Measurements from ENCODE around the gene MAD1L1. TPM values are rescaled to one million over a fixed set of nuclear protein-coding genes. Genes with fewer than 3 reads are reported as not detected.

MAD1L1 gene
- total and polyA plus RNA-seq, 2 of the 8 experiments (the other 6 are each of a cell fraction or from before 2014, with no cell fraction given): 40.4 to 44.6 TPM

DNA sequence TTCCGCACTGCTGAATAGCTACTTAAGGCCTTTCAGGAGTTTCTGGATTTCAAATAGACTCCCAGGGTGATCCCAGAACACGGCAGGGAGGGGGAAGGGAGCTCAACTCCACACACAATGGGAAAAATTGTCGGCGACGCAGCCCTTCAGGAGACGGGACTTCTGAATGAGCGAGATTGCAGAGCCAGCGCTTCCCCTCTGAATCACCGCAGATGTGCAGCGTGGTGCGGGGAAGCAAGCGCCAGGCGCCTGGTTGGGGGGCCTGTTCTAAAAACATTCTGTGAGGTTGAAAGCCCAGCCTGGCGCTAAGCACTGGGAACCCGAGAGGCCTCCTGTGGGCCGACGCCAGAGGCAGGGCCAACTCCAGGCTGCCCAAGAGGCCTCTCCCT lies 163.3 kb downstream of the MAD1L1 start:
- peaks cover 0 to 4% of the 10 kb centered on the region in 2 experiments for H4K20me1 ChIP-seq (replicated peaks in 1 of 2; ENCODE audit: control insufficient read depth in 1 of 2, insufficient read depth in 2 of 2, low read length in 2 of 2)
- no peak overlapping the region for H3K56ac ChIP-seq (replicated peaks; ENCODE audit: insufficient read length, low read depth, low read length)
- H3K27me3 ChIP-seq (replicated peaks in 1 of 4; ENCODE audit: control insufficient read depth in 3 of 4, extremely low read depth in 1 of 4, insufficient read depth in 3 of 4, low read length in 3 of 4): no peaks in the 10 kb centered on the region
- H3K4ac ChIP-seq (replicated peaks; ENCODE audit: insufficient read length, low read depth, low read length): no peak overlapping the region
- 92% methylated on average over 17 of the region's 17 CpGs; no CpG with 5 or more reads in 1 of the 2 experiments for WGBS, 2 experiments (ENCODE audit: extremely low coverage in 1 of 2, insufficient coverage in 1 of 2, insufficient read length in 1 of 2, insufficient replicate concordance in 2 of 2, low coverage in 1 of 2, low lambda C conversion rate in 2 of 2, missing lambda C conversion rate in 1 of 2)
- no peaks in the 10 kb centered on the region for H3K9me3 ChIP-seq (ENCODE audit: insufficient read depth in 2 of 2, low read depth in 1 of 2, low read length in 1 of 2)
- ChIA-PET CTCF (ENCODE audit: partially characterized antibody) (interaction anchor here (0.6 to 1.9 kb wide), 8 partner anchors 9 to 398 kb away, joined by 3 to 5 read pairs (median 4); no protein-coding TSS in a partner anchor), POLR2A (ENCODE audit: partially characterized antibody) (no interaction called here)
- no peak overlapping the region for H3K18ac ChIP-seq (ENCODE audit: extremely low read depth, low read length)
- no peak overlapping the region for H3K4me2 ChIP-seq (ENCODE audit: insufficient read depth in 1 of 2, low read depth in 2 of 2, low read length in 2 of 2)
- no peak overlapping the region for H2BK12ac ChIP-seq (ENCODE audit: low read depth, low read length)
- FAIRE-seq (no peak), DNase-seq (ENCODE audit: low read depth in 1 of 2, low spot score in 2 of 2) (no peak)
- no peak overlapping the region for H2BK120ac ChIP-seq (replicated peaks; ENCODE audit: low read depth, low read length)
- H4K91ac ChIP-seq (replicated peaks; ENCODE audit: insufficient read length, low read length): no peak overlapping the region
- no peaks in the 10 kb centered on the region; a peak in 2 of 7 replicates for H3K4me1 ChIP-seq (replicated peaks in 1 of 4; ENCODE audit: control insufficient read depth in 3 of 4, insufficient read depth in 4 of 4, low read length in 3 of 4)
- no peak overlapping the region for H2BK5ac ChIP-seq (ENCODE audit: low read depth, low read length)
- no peak overlapping the region for H3K4me3 ChIP-seq (ENCODE audit: extremely low read depth in 1 of 4, insufficient read depth in 2 of 4, low read depth in 3 of 4, low read length in 4 of 4)
- H3K23me2 ChIP-seq (ENCODE audit: low read depth, low read length): no peaks in the 10 kb centered on the region
- no peak overlapping the region for H3K9ac ChIP-seq (replicated peaks in 1 of 4; ENCODE audit: extremely low read depth in 1 of 4, low read depth in 3 of 4, low read length in 3 of 4)
- H3K79me1 ChIP-seq (ENCODE audit: low read depth, low read length): no peaks in the 10 kb centered on the region; the same call in 1 of the 2 replicates
- H3K79me2 ChIP-seq (ENCODE audit: control insufficient read depth in 1 of 2, insufficient read depth in 2 of 2, low read length in 2 of 2): no peaks in the 10 kb centered on the region
- H4K5ac ChIP-seq (ENCODE audit: insufficient read length, low read depth, low read length): no peak overlapping the region
- H2AFZ ChIP-seq (ENCODE audit: low read length): no peak overlapping the region
- H2BK20ac ChIP-seq (ENCODE audit: low read length): no peak overlapping the region
- H4K8ac ChIP-seq (ENCODE audit: extremely low read depth, insufficient read depth, low read length): no peak overlapping the region
- H2BK15ac ChIP-seq (ENCODE audit: low read length): no peak overlapping the region
- H3K27ac ChIP-seq (ENCODE audit: low read depth, low read length): no peak overlapping the region
- H3K14ac ChIP-seq (ENCODE audit: insufficient read length): no peak overlapping the region
- peaks cover 0 to 2% (median 0%) of the 10 kb centered on the region in 4 experiments; a peak in 1 of 8 replicates for H3K36me3 ChIP-seq (ENCODE audit: control insufficient read depth in 2 of 4, insufficient read depth in 4 of 4, low read length in 3 of 4)
- H2AK5ac ChIP-seq (ENCODE audit: low read depth, low read length): no peak overlapping the region
- TF ChIP-seq BCL11A (IDR thresholded peaks at IDR 0.05; ENCODE audit: low read depth in 2 of 2, low read length in 2 of 2): no peak
- TF ChIP-seq, protein P1, sequence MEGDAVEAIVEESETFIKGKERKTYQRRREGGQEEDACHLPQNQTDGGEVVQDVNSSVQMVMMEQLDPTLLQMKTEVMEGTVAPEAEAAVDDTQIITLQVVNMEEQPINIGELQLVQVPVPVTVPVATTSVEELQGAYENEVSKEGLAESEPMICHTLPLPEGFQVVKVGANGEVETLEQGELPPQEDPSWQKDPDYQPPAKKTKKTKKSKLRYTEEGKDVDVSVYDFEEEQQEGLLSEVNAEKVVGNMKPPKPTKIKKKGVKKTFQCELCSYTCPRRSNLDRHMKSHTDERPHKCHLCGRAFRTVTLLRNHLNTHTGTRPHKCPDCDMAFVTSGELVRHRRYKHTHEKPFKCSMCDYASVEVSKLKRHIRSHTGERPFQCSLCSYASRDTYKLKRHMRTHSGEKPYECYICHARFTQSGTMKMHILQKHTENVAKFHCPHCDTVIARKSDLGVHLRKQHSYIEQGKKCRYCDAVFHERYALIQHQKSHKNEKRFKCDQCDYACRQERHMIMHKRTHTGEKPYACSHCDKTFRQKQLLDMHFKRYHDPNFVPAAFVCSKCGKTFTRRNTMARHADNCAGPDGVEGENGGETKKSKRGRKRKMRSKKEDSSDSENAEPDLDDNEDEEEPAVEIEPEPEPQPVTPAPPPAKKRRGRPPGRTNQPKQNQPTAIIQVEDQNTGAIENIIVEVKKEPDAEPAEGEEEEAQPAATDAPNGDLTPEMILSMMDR (IDR thresholded peaks at IDR 0.05; ENCODE audit: control extremely low read depth in 1 of 3, insufficient read depth in 1 of 3, low read depth in 1 of 3, low read length in 3 of 3): no peak
- no peak for TF ChIP-seq JUND (IDR thresholded peaks at IDR 0.05; ENCODE audit: low read length)
- TF ChIP-seq POLR2AphosphoS5 (IDR thresholded peaks at IDR 0.05; ENCODE audit: low read depth, low read length): no peak
- no peak for TF ChIP-seq SUZ12 (IDR thresholded peaks at IDR 0.05; ENCODE audit: low read length)
- no peak for TF ChIP-seq RFX5 (IDR thresholded peaks at IDR 0.05; ENCODE audit: borderline replicate concordance, low read depth, low read length)
- TF ChIP-seq SIX5 (IDR thresholded peaks at IDR 0.05; ENCODE audit: low read depth, low read length): no peak
- no peak for TF ChIP-seq HDAC2 (IDR thresholded peaks at IDR 0.05; ENCODE audit: borderline replicate concordance in 1 of 2, low read depth in 2 of 2, low read length in 2 of 2)
- TF ChIP-seq SIN3A (conservative IDR thresholded peaks at IDR 0.05 in 1 of 2, IDR thresholded peaks at IDR 0.05 in 1 of 2; ENCODE audit: low read depth in 1 of 2, low read length in 2 of 2): no peak
- no peak for TF ChIP-seq SIRT6 (IDR thresholded peaks at IDR 0.05; ENCODE audit: low read length)
- no peak for TF ChIP-seq CREB1 (IDR thresholded peaks at IDR 0.05)
- no peak for TF ChIP-seq SRF (IDR thresholded peaks at IDR 0.05; ENCODE audit: low read depth, low read length)
- H3K23ac ChIP-seq (ENCODE audit: insufficient read length): no peak overlapping the region
